HEK293 (cell line): Measurements from ENCODE around the gene TCF15.
A peak's percentile ranks its signal among the peaks of the same experiment; 100 is the strongest.

Experiments
- CTCF ChIA-PET: fragments of 350-600 bp; formaldehyde crosslinking; extraction: SDS; loops from one replicate; lab custom pipeline; 2021; ENCODE audit warnings: antibody characterized with exemption; lab: Yijun Ruan, JAX
- POLR2A ChIA-PET: fragments of 300-600 bp; formaldehyde crosslinking; extraction: SDS; loops from one replicate; lab custom pipeline; 2020; ENCODE audit warnings: antibody characterized with exemption, inconsistent platforms; lab: Yijun Ruan, JAX
- H3K27ac ChIP-seq: fragments of 200-500 bp; sonication (Bioruptor generic); 2 replicates; pipeline ENCODE4 v1.5.1; 2014; ENCODE audit warnings: low read depth, low read length, control low read depth, inconsistent platforms; ENCODE audit errors: extremely low read depth
- H3K36me3 ChIP-seq, 2 experiments: fragments of 200-500 bp in 1 of 2; sonication (Bioruptor generic) in 1 of 2; 1 replicate in 1 of 2; 2 replicates in 1 of 2; pipeline ENCODE4 v1.5.1; 2014 to 2017; ENCODE audit warnings: inconsistent platforms in 2 of 2, low read length in 2 of 2; ENCODE audit not compliant: control insufficient read depth in 2 of 2, insufficient read depth in 1 of 2
- H3K4me1 ChIP-seq: fragments of 200-500 bp; sonication (Bioruptor generic); 2 replicates; pipeline ENCODE4 v1.5.1; 2014; ENCODE audit warnings: mild to moderate bottlenecking, low read length, inconsistent platforms; ENCODE audit not compliant: control insufficient read depth, insufficient read depth
- H3K4me3 ChIP-seq: 2 replicates; pipeline ENCODE4 v1.5.1; 2011; ENCODE audit warnings: low read depth, mild to moderate bottlenecking, control low read depth, low read length, moderate library complexity
- H3K9me3 ChIP-seq: fragments of 200-500 bp; sonication (Bioruptor generic); 2 replicates; pipeline ENCODE4 v1.5.1; 2014; ENCODE audit warnings: low read depth, low read length, inconsistent platforms; ENCODE audit not compliant: control insufficient read depth, insufficient read depth
- PRDM1 ChIP-seq: fragments of 450-650 bp; formaldehyde crosslinking; IDR thresholded peaks from 2 replicates; pipeline ENCODE4; 2016; ENCODE audit warnings: missing biosample characterization, missing genetic modification characterization
- ZBTB8A ChIP-seq: fragments of 450-650 bp; formaldehyde crosslinking; IDR thresholded peaks from 2 replicates; pipeline ENCODE4 v1.5.1; 2016; ENCODE audit warnings: missing biosample characterization, missing genetic modification characterization
- ZIC2 ChIP-seq: fragments of 450-650 bp; formaldehyde crosslinking; IDR thresholded peaks from 2 replicates; pipeline ENCODE4 v1.5.1; 2016; ENCODE audit warnings: missing biosample characterization, missing genetic modification characterization
- ZNF121 ChIP-seq: fragments of 450-650 bp; formaldehyde crosslinking; IDR thresholded peaks from 2 replicates; pipeline ENCODE4 v1.5.1; 2016; ENCODE audit warnings: missing biosample characterization, missing genetic modification characterization
- ZNF132 ChIP-seq: fragments of 450-650 bp; formaldehyde crosslinking; IDR thresholded peaks from 2 replicates; pipeline ENCODE4 v1.5.1; 2017; ENCODE audit warnings: missing biosample characterization, missing genetic modification characterization, borderline replicate concordance
- ZNF211 ChIP-seq: fragments of 450-650 bp; formaldehyde crosslinking; IDR thresholded peaks from 2 replicates; pipeline ENCODE4 v1.5.1; 2016; ENCODE audit warnings: low read depth, missing biosample characterization, missing genetic modification characterization
- ZNF354C ChIP-seq: fragments of 450-650 bp; formaldehyde crosslinking; IDR thresholded peaks from 2 replicates; pipeline ENCODE4 v1.5.1; 2016; ENCODE audit warnings: missing biosample characterization, missing genetic modification characterization, low read depth, borderline replicate concordance
- ZNF426 ChIP-seq: fragments of 450-650 bp; formaldehyde crosslinking; IDR thresholded peaks from 2 replicates; pipeline ENCODE4 v1.5.1; 2017; ENCODE audit warnings: missing biosample characterization, missing genetic modification characterization, mild to moderate bottlenecking, inconsistent platforms, moderate library complexity
- ZNF501 ChIP-seq: fragments of 450-650 bp; formaldehyde crosslinking; IDR thresholded peaks from 2 replicates; pipeline ENCODE4 v1.5.1; 2016; ENCODE audit warnings: missing biosample characterization, missing genetic modification characterization
- ZNF514 ChIP-seq: fragments of 450-650 bp; formaldehyde crosslinking; IDR thresholded peaks from 2 replicates; pipeline ENCODE4 v1.5.1; 2016; ENCODE audit warnings: missing biosample characterization, missing genetic modification characterization
- ZNF521 ChIP-seq: fragments of 450-650 bp; formaldehyde crosslinking; IDR thresholded peaks from 2 replicates; pipeline ENCODE4 v1.5.1; 2017; ENCODE audit warnings: missing biosample characterization, mild to moderate bottlenecking, missing genetic modification characterization
- ZNF548 ChIP-seq: fragments of 450-650 bp; formaldehyde crosslinking; IDR thresholded peaks from 2 replicates; pipeline ENCODE4 v1.5.1; 2016; ENCODE audit warnings: missing biosample characterization, missing genetic modification characterization
- ZNF549 ChIP-seq: fragments of 450-650 bp; IDR thresholded peaks from 2 replicates; pipeline ENCODE4 v1.5.1; 2018; ENCODE audit warnings: missing biosample characterization, missing genetic modification characterization, mild to moderate bottlenecking, inconsistent platforms, moderate library complexity
- ZNF624 ChIP-seq: fragments of 450-650 bp; formaldehyde crosslinking; IDR thresholded peaks from 2 replicates; pipeline ENCODE4 v1.5.1; 2017; ENCODE audit warnings: missing biosample characterization, missing genetic modification characterization
- ZNF677 ChIP-seq: fragments of 450-650 bp; IDR thresholded peaks from 2 replicates; pipeline ENCODE4 v1.5.0; 2018; ENCODE audit warnings: missing biosample characterization, mild to moderate bottlenecking, missing genetic modification characterization, moderate library complexity
- ZNF837 ChIP-seq: fragments of 450-650 bp; formaldehyde crosslinking; IDR thresholded peaks from 2 replicates; pipeline ENCODE4 v1.5.1; 2016; ENCODE audit warnings: missing biosample characterization, missing genetic modification characterization
- TF ChIP-seq, protein P1 (sequence below): fragments of 450-650 bp; IDR thresholded peaks from 2 replicates; pipeline ENCODE4 v1.5.1; 2018; ENCODE audit warnings: missing biosample characterization, missing genetic modification characterization
- TF ChIP-seq, protein P2 (sequence below): fragments of 450-650 bp; formaldehyde crosslinking; IDR thresholded peaks from 2 replicates; pipeline ENCODE4 v1.5.1; 2017; ENCODE audit warnings: missing biosample characterization, missing genetic modification characterization
- TF ChIP-seq, protein P3 (sequence below): fragments of 450-650 bp; formaldehyde crosslinking; IDR thresholded peaks from 2 replicates; pipeline ENCODE4 v1.5.1; 2017; ENCODE audit warnings: missing biosample characterization, missing genetic modification characterization
- TF ChIP-seq, protein P4 (sequence below): fragments of 450-650 bp; formaldehyde crosslinking; IDR thresholded peaks from 2 replicates; pipeline ENCODE4 v1.5.1; 2016; ENCODE audit warnings: missing biosample characterization, missing genetic modification characterization
- TF ChIP-seq, protein P5 (sequence below): fragments of 450-650 bp; formaldehyde crosslinking; IDR thresholded peaks from 2 replicates; pipeline ENCODE4 v1.5.1; 2016; ENCODE audit warnings: missing biosample characterization, missing genetic modification characterization
- TF ChIP-seq, protein P6 (sequence below): fragments of 450-650 bp; formaldehyde crosslinking; optimal IDR thresholded peaks from 2 replicates; pipeline ENCODE3; 2016; ENCODE audit warnings: missing biosample characterization, mild to moderate bottlenecking, missing genetic modification characterization

Gene TCF15

DNA sequence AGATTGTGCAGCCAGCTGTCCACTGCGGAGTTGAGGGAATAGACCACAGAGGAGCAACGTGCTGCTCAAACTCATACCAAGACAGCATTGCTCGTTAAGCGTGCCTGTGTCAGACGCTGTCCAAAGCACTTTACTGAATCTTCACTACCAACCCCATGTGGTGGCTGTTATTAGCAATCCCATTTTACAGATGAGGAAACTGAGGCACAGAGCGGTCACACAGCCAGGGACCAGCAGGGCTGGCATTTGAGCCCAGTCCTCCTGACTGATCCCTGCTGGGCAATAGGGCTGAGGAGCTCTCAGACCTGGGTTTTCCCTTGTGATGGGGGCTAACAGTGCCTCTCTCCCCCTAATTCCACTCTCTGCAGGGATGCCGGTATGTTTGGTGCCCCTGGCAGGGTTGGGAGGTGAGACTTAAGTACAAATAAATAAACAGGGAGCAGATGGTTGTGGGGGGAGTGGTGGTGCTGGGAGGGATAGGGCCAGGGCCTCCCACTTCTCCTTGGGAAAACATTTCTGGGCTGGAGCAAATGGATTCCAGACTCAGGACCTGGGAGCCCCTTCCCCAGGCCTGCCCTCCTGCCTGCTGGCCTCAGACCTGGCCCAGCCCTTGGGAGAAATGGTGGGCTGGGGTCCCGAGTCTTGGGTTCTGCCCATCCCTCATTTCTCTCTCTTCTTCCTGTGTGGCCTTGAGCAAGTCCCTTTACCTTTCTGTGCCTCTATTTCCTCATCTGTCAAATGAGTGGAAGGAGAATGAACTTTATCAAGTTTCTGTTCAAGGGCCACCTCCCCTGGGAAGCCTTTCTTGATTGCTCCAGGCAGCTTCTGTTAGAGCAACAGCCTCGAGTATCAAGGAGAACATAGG, 25.2 kb upstream of the TCF15 start:
- Histone ChIP-seq H3K27ac (no peak overlapping the region), H3K9me3 (no peaks in the 10 kb centered on the region), H3K4me1 (no peaks in the 10 kb centered on the region), H3K4me3 (no peak overlapping the region), H3K36me3 (no peaks in the 10 kb centered on the region)
- CTCF ChIA-PET: interaction anchor here (2.4 to 3.7 kb wide), 2 partner anchors 11 to 32 kb away, joined by 12 to 19 read pairs; no protein-coding TSS in a partner anchor
- TF ChIP-seq ZIC2 (peak; percentile 26; the same call in 1 of the 2 replicates), ZNF121 (tag by site-specific recombination) (no peak), ZNF211 (no peak)
- TF ChIP-seq, protein P1, sequence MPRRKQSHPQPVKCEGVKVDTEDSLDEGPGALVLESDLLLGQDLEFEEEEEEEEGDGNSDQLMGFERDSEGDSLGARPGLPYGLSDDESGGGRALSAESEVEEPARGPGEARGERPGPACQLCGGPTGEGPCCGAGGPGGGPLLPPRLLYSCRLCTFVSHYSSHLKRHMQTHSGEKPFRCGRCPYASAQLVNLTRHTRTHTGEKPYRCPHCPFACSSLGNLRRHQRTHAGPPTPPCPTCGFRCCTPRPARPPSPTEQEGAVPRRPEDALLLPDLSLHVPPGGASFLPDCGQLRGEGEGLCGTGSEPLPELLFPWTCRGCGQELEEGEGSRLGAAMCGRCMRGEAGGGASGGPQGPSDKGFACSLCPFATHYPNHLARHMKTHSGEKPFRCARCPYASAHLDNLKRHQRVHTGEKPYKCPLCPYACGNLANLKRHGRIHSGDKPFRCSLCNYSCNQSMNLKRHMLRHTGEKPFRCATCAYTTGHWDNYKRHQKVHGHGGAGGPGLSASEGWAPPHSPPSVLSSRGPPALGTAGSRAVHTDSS (tag by site-specific recombination): no peak
- TF ChIP-seq, protein P2, sequence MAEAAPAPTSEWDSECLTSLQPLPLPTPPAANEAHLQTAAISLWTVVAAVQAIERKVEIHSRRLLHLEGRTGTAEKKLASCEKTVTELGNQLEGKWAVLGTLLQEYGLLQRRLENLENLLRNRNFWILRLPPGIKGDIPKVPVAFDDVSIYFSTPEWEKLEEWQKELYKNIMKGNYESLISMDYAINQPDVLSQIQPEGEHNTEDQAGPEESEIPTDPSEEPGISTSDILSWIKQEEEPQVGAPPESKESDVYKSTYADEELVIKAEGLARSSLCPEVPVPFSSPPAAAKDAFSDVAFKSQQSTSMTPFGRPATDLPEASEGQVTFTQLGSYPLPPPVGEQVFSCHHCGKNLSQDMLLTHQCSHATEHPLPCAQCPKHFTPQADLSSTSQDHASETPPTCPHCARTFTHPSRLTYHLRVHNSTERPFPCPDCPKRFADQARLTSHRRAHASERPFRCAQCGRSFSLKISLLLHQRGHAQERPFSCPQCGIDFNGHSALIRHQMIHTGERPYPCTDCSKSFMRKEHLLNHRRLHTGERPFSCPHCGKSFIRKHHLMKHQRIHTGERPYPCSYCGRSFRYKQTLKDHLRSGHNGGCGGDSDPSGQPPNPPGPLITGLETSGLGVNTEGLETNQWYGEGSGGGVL (tag by site-specific recombination): peak; percentile 29; the same call in 1 of the 2 replicates
- POLR2A ChIA-PET: no interaction called here

DNA sequence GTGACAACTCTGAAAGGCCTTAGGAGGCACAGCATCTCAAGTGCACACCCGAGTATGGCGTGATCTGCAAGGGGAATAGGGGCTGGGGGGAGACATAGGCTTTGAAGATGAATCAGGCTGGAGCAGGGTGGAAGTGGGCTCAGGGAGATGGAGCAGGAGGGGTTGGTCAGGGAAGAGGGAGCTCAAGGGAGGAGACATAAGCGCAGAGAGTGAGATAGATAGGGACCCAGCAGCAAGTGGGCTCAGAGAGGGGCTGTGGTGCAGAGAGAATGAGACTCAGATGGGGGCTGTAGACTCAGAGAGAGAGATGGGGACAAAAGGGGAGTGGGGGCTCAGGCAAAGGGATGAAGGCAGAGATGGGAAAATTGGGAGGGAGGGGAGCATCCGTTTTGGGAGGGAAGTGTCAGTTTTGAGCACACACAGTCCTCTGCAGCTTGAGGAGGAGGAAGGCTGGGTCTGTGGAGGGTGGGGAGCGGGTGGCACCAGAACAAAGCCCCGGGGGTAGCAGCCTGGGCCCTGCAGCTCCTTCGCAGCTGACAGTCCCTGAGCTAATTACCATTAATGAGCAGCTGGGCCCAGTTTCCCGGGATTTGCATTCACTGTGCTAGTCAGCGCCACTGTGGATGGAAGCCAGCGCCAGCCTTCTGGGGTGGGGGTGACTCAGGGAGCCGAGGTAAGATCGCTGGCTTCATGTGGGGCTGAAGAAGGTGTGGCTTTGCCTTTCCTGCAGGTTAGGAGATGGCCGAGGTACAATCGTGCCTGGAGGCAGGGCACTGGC, 24.2 kb upstream of the TCF15 start:
- H3K4me3 ChIP-seq: no peak overlapping the region
- no peaks in the 10 kb centered on the region for H3K4me1 ChIP-seq
- CTCF ChIA-PET: interaction anchor here (2.4 to 3.7 kb wide), 2 partner anchors 12 to 33 kb away, joined by 12 to 19 read pairs; no protein-coding TSS in a partner anchor
- no peaks in the 10 kb centered on the region for H3K36me3 ChIP-seq
- TF ChIP-seq ZNF521 (no peak), PRDM1 (tag by site-specific recombination) (no peak), ZNF354C (tag by site-specific recombination) (no peak), ZNF624 (no peak), ZNF501 (tag by site-specific recombination) (no peak), ZNF677 (no peak), ZNF837 (tag by site-specific recombination) (no peak), ZNF548 (tag by site-specific recombination) (no peak), ZNF514 (tag by site-specific recombination) (no peak), ZNF426 (tag by site-specific recombination) (no peak), ZBTB8A (tag by site-specific recombination) (no peak), ZNF132 (tag by site-specific recombination) (no peak), ZNF549 (tag by site-specific recombination) (no peak)
- TF ChIP-seq, protein P3, sequence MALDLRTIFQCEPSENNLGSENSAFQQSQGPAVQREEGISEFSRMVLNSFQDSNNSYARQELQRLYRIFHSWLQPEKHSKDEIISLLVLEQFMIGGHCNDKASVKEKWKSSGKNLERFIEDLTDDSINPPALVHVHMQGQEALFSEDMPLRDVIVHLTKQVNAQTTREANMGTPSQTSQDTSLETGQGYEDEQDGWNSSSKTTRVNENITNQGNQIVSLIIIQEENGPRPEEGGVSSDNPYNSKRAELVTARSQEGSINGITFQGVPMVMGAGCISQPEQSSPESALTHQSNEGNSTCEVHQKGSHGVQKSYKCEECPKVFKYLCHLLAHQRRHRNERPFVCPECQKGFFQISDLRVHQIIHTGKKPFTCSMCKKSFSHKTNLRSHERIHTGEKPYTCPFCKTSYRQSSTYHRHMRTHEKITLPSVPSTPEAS (tag by site-specific recombination): no peak
- TF ChIP-seq, protein P4, sequence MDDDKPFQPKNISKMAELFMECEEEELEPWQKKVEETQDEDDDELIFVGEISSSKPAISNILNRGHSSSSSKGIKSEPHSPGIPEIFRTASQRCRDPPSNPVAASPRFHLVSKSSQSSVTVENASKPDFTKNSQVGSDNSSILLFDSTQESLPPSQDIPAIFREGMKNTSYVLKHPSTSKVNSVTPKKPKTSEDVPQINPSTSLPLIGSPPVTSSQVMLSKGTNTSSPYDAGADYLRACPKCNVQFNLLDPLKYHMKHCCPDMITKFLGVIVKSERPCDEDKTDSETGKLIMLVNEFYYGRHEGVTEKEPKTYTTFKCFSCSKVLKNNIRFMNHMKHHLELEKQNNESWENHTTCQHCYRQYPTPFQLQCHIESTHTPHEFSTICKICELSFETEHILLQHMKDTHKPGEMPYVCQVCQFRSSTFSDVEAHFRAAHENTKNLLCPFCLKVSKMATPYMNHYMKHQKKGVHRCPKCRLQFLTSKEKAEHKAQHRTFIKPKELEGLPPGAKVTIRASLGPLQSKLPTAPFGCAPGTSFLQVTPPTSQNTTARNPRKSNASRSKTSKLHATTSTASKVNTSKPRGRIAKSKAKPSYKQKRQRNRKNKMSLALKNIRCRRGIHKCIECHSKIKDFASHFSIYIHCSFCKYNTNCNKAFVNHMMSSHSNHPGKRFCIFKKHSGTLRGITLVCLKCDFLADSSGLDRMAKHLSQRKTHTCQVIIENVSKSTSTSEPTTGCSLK (tag by site-specific recombination): no peak
- TF ChIP-seq, protein P5, sequence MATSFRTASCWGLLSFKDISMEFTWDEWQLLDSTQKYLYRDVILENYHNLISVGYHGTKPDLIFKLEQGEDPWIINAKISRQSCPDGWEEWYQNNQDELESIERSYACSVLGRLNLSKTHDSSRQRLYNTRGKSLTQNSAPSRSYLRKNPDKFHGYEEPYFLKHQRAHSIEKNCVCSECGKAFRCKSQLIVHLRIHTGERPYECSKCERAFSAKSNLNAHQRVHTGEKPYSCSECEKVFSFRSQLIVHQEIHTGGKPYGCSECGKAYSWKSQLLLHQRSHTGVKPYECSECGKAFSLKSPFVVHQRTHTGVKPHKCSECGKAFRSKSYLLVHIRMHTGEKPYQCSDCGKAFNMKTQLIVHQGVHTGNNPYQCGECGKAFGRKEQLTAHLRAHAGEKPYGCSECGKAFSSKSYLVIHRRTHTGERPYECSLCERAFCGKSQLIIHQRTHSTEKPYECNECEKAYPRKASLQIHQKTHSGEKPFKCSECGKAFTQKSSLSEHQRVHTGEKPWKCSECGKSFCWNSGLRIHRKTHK (tag by site-specific recombination): no peak
- TF ChIP-seq, protein P6, sequence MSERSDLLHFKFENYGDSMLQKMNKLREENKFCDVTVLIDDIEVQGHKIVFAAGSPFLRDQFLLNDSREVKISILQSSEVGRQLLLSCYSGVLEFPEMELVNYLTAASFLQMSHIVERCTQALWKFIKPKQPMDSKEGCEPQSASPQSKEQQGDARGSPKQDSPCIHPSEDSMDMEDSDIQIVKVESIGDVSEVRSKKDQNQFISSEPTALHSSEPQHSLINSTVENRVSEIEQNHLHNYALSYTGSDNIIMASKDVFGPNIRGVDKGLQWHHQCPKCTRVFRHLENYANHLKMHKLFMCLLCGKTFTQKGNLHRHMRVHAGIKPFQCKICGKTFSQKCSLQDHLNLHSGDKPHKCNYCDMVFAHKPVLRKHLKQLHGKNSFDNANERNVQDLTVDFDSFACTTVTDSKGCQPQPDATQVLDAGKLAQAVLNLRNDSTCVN: no peak
- POLR2A ChIA-PET: no interaction called here
- no peaks in the 10 kb centered on the region for H3K9me3 ChIP-seq
- no peak overlapping the region for H3K27ac ChIP-seq
